HG03575 (cell line): Measurements from ENCODE around the gene MTHFD2L.

Source experiments
- ATAC-seq: cut with Tn5 transposase; IDR thresholded peaks from one replicate; pipeline ENCODE4 v1.9.1; 2021; ENCODE audit not compliant: unreplicated experiment, insufficient number of reproducible peaks, low FRiP score; ENCODE audit errors: extremely low read depth

Gene MTHFD2L

GRCh38 chr4:74157561-74158465 is at the start of gene MTHFD2L:
TSS of gene MTHFD2L (plus strand) at chr4:74158118. CDS start at chr4:74158139, 21 bp downstream.
- peak; percentile 89 for ATAC-seq

- ATAC-seq, result no peak
These were observed 49.3 kb upstream of the MTHFD2L start for GRCh38 chr4:74108457-74109115.

GRCh38 chr4:74109116-74109869 is 48.6 kb upstream of the MTHFD2L start:
- no peak for ATAC-seq

GRCh38 chr4:74109870-74110605 is 47.9 kb upstream of the MTHFD2L start:
- ATAC-seq, result no peak

- no peak for ATAC-seq
These were observed 47.2 kb upstream of the MTHFD2L start for GRCh38 chr4:74110670-74111069.

GRCh38 chr4:74111306-74111975 is 46.5 kb upstream of the MTHFD2L start:
- ATAC-seq, result no peak

GRCh38 chr4:74111990-74112389 is 45.9 kb upstream of the MTHFD2L start:
- no peak for ATAC-seq

- no peak for ATAC-seq
These were observed 45.4 kb upstream of the MTHFD2L start for GRCh38 chr4:74112399-74113105.

GRCh38 chr4:74114234-74114633 is 43.7 kb upstream of the MTHFD2L start:
- no peak for ATAC-seq

- ATAC-seq, result no peak
These were observed 40.8 kb upstream of the MTHFD2L start for GRCh38 chr4:74117024-74117534.

- ATAC-seq, result no peak
These were observed 39.1 kb upstream of the MTHFD2L start for GRCh38 chr4:74118600-74119338.

- no peak for ATAC-seq
These were observed 37.8 kb upstream of the MTHFD2L start for GRCh38 chr4:74120086-74120485.

GRCh38 chr4:74121643-74122579 is 36.0 kb upstream of the MTHFD2L start:
- ATAC-seq, result no peak

GRCh38 chr4:74123065-74123728 is 34.7 kb upstream of the MTHFD2L start:
- no peak for ATAC-seq

- ATAC-seq, result no peak
These were observed 32.9 kb upstream of the MTHFD2L start for GRCh38 chr4:74125029-74125428.

- no peak for ATAC-seq
These were observed 30.2 kb upstream of the MTHFD2L start for GRCh38 chr4:74127745-74128144.
